Esophagus muscularis mucosa (tissue), 4 donors: ENCODE data around the gene NLK. TPM values are rescaled to one million over a fixed set of nuclear protein-coding genes. Genes with fewer than 3 reads are reported as not detected.
"Not testable (repeated sequence)": the region's sequence is repeated elsewhere in the genome, so short reads cannot be mapped to it uniquely, and the experiment has no call there.

Experiments used
- DNase-seq: peaks from one replicate; pipeline ENCODE4 v3.0.0-alpha.2; 2017; ENCODE audit errors: extremely low spot score
- H3K27ac ChIP-seq, 4 donors: fragments of 200-600 bp; sonication (generic); replicated peaks in 1 of 4; 1 replicate in 3 of 4; 2 replicates in 1 of 4; pipeline ENCODE4 v1.5.1; 2016 to 2019; ENCODE audit warnings: mild to moderate bottlenecking in 1 of 4
- H3K27me3 ChIP-seq, 4 donors: fragments of 200-600 bp; sonication (generic); one replicate each; pipeline versions ENCODE4 v1.5.1 to v1.6.0; 2016 to 2019
- H3K36me3 ChIP-seq, 4 donors: fragments of 200-600 bp; sonication (generic); one replicate each; pipeline ENCODE4 v1.5.1; 2016 to 2019
- H3K4me1 ChIP-seq, 4 donors: fragments of 200-600 bp; sonication (generic); one replicate each; pipeline ENCODE4 v1.5.1; 2016 to 2019
- H3K4me3 ChIP-seq, 4 donors: fragments of 200-600 bp; sonication (generic); 1 replicate in 2 of 4; 2 replicates in 2 of 4; pipeline ENCODE4 v1.5.1; 2016 to 2019; ENCODE audit warnings: mild to moderate bottlenecking in 4 of 4, moderate library complexity in 1 of 4
- H3K9me3 ChIP-seq, 4 donors: fragments of 200-600 bp; sonication (generic); 1 replicate in 3 of 4; 2 replicates in 1 of 4; pipeline ENCODE4 v1.5.1; 2016 to 2019
- CTCF ChIP-seq, 3 experiments: fragments of 200-600 bp in 2 of 3; fragments of 450-650 bp in 1 of 3; sonication (generic) in 2 of 3; IDR thresholded peaks; one replicate each; pipeline ENCODE4 v1.5.1; 2017 to 2019; ENCODE audit warnings: antibody characterized with exemption in 3 of 3, mild to moderate bottlenecking in 2 of 3, moderate library complexity in 1 of 3
- EP300 ChIP-seq: sonication (generic); formaldehyde crosslinking; IDR thresholded peaks from one replicate; pipeline ENCODE4 v1.6.1; 2017; ENCODE audit warnings: antibody characterized with exemption
- POLR2A ChIP-seq: fragments of 450-650 bp; IDR thresholded peaks from one replicate; pipeline ENCODE4 v1.6.1; 2017; ENCODE audit warnings: antibody characterized with exemption, moderate library complexity, mild to moderate bottlenecking, low read depth
- POLR2AphosphoS5 ChIP-seq, 2 donors: sonication (generic); formaldehyde crosslinking; IDR thresholded peaks; one replicate each; pipeline ENCODE4 v1.6.1; 2017; ENCODE audit warnings: antibody characterized with exemption in 2 of 2
- WGBS: methylation state at CpG from one replicate; pipeline ENCODE4 v1.1.5; 2018; 5-methylcytosine and 5-hydroxymethylcytosine counted together
- intact Hi-C: fragments of 100-400 bp; cut with DNase I; formaldehyde crosslinking; loops from one replicate; pipeline ENCODE4 v1.15.1; 2023
- total RNA-seq, 4 donors: library from RNA; depleted of rRNA; stranded (reverse); fragments of >200 nt; gene quantifications; one replicate each; pipeline versions ENCODE4 v1.1.0 to v1.2.1, GENCODE V29; 2016

The NLK gene
- total RNA-seq, 4 donors from 2014 or later, result 10.1 to 16.2 (median 12.6) TPM

- H3K27me3 ChIP-seq, result no peaks in the 10 kb centered on the region
- 91% methylated on average over 5 of the region's 5 CpGs for WGBS
- no peak overlapping the region for H3K27ac ChIP-seq
- H3K36me3 ChIP-seq, result peaks cover 0 to 32% (median 19%) of the 10 kb centered on the region in 4 donors
- no peak for DNase-seq
- TF ChIP-seq POLR2A, result no peak
- TF ChIP-seq EP300, result no peak
- no peak for TF ChIP-seq CTCF (IDR thresholded peaks at IDR 0.05)
- TF ChIP-seq POLR2AphosphoS5 (IDR thresholded peaks at IDR 0.05), result no peak
- intact Hi-C loops, result no loop called here
- no peaks in the 10 kb centered on the region for H3K4me1 ChIP-seq
- no peak overlapping the region for H3K4me3 ChIP-seq
- no peaks in the 10 kb centered on the region for H3K9me3 ChIP-seq
Observed at GRCh38 chr17:28185658-28186057, 143.2 kb downstream of the NLK start.

- WGBS, result 99% methylated on average over 3 of the region's 3 CpGs
- H3K27ac ChIP-seq, intact Hi-C loops, H3K9me3 ChIP-seq, H3K4me3 ChIP-seq, H3K27me3 ChIP-seq, DNase-seq, H3K4me1 ChIP-seq: not testable (repeated sequence)
- peaks cover 0 to 36% (median 19%) of the 10 kb centered on the region in 4 donors for H3K36me3 ChIP-seq
Observed at GRCh38 chr17:28186472-28186871, 144.0 kb downstream of the NLK start.

- H3K36me3 ChIP-seq, result peaks cover 0 to 48% (median 29%) of the 10 kb centered on the region in 4 donors
- TF ChIP-seq CTCF (IDR thresholded peaks at IDR 0.05), result no peak
- H3K9me3 ChIP-seq, result no peaks in the 10 kb centered on the region
- H3K4me1 ChIP-seq, result no peaks in the 10 kb centered on the region
- WGBS, result 77% methylated on average over 2 of the region's 2 CpGs
- no peak overlapping the region for H3K4me3 ChIP-seq
- DNase-seq, result no peak
- intact Hi-C loops, result no loop called here
- H3K27me3 ChIP-seq, result no peaks in the 10 kb centered on the region
- H3K27ac ChIP-seq, result no peak overlapping the region
Observed at GRCh38 chr17:28187931-28188330, 145.5 kb downstream of the NLK start.

GRCh38 chr17:28188841-28189263, 146.4 kb downstream of the NLK start:
- TF ChIP-seq CTCF (IDR thresholded peaks at IDR 0.05) (no peak), POLR2AphosphoS5 (IDR thresholded peaks at IDR 0.05) (no peak), EP300 (no peak), POLR2A (no peak)
- H3K4me3 ChIP-seq, result no peak overlapping the region
- WGBS, result 79% methylated on average over 1 of the region's 1 CpG
- H3K27ac ChIP-seq, result no peak overlapping the region
- no peak for DNase-seq
- no peaks in the 10 kb centered on the region for H3K4me1 ChIP-seq
- intact Hi-C loops, result no loop called here
- peaks cover 0 to 54% (median 37%) of the 10 kb centered on the region in 4 donors for H3K36me3 ChIP-seq
- no peaks in the 10 kb centered on the region for H3K9me3 ChIP-seq
- no peaks in the 10 kb centered on the region for H3K27me3 ChIP-seq

GRCh38 chr17:28189667-28190066, 147.2 kb downstream of the NLK start:
- H3K9me3 ChIP-seq, result no peaks in the 10 kb centered on the region
- WGBS, result 76% methylated on average over 5 of the region's 5 CpGs
- H3K27me3 ChIP-seq, result no peaks in the 10 kb centered on the region
- intact Hi-C loops, result no loop called here
- peaks cover 0 to 59% (median 41%) of the 10 kb centered on the region in 4 donors for H3K36me3 ChIP-seq
- H3K27ac ChIP-seq, result no peak overlapping the region
- TF ChIP-seq EP300 (no peak), CTCF (IDR thresholded peaks at IDR 0.05) (no peak), POLR2AphosphoS5 (IDR thresholded peaks at IDR 0.05) (no peak)
- H3K4me3 ChIP-seq, result no peak overlapping the region
- no peaks in the 10 kb centered on the region for H3K4me1 ChIP-seq
- no peak for DNase-seq
